HEK293T (cell line): ENCODE measurements around the gene CLCN4.

Experiments
- CTBP1 ChIP-seq: fragments of 450-650 bp; IDR thresholded peaks from 2 replicates; pipeline ENCODE4 v1.6.1; 2016; ENCODE audit warnings: borderline replicate concordance
- FOXA1 ChIP-seq: fragments of 450-650 bp; IDR thresholded peaks from 2 replicates; pipeline ENCODE4 v1.6.1; 2016; ENCODE audit warnings: mild to moderate bottlenecking
- FOXM1 ChIP-seq: fragments of 450-650 bp; IDR thresholded peaks from 2 replicates; pipeline ENCODE4 v1.6.1; 2017; ENCODE audit warnings: mild to moderate bottlenecking, borderline replicate concordance
- L3MBTL2 ChIP-seq: fragments of 450-650 bp; conservative IDR thresholded peaks from 2 replicates; pipeline ENCODE4 v1.6.1; 2016; ENCODE audit warnings: mild to moderate bottlenecking
- NFRKB ChIP-seq: fragments of 450-650 bp; IDR thresholded peaks from 2 replicates; pipeline ENCODE4 v1.6.1; 2016; ENCODE audit warnings: mild to moderate bottlenecking, moderate library complexity
- SP1 ChIP-seq: fragments of 450-650 bp; IDR thresholded peaks from 2 replicates; pipeline ENCODE4 v1.6.1; 2017
- TARDBP ChIP-seq: fragments of 450-650 bp; IDR thresholded peaks from 2 replicates; pipeline ENCODE4 v1.6.1; 2016
- ZNF384 ChIP-seq: fragments of 450-650 bp; IDR thresholded peaks from 2 replicates; pipeline ENCODE4 v1.6.1; 2016
- TF ChIP-seq, protein P1 (sequence below): fragments of 450-650 bp; IDR thresholded peaks from 2 replicates; pipeline ENCODE4 v1.6.1; 2016

- TF ChIP-seq FOXM1 (no peak), NFRKB (no peak), FOXA1 (no peak), SP1 (no peak), L3MBTL2 (no peak), ZNF384 (no peak), CTBP1 (no peak), TARDBP (no peak)
- TF ChIP-seq, protein P1, sequence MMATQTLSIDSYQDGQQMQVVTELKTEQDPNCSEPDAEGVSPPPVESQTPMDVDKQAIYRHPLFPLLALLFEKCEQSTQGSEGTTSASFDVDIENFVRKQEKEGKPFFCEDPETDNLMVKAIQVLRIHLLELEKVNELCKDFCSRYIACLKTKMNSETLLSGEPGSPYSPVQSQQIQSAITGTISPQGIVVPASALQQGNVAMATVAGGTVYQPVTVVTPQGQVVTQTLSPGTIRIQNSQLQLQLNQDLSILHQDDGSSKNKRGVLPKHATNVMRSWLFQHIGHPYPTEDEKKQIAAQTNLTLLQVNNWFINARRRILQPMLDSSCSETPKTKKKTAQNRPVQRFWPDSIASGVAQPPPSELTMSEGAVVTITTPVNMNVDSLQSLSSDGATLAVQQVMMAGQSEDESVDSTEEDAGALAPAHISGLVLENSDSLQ: no peak
Measured at GRCh38 chrX:10230222-10230621, 73.4 kb downstream of the CLCN4 start.
